ENCODE results near the gene LYPD3. TPM values are rescaled to one million over a fixed set of nuclear protein-coding genes. Genes with fewer than 3 reads are reported as not detected.

Gene LYPD3
- total and polyA plus RNA-seq, 12 donors: 0.14 to 0.75 (median 0.36) TPM; not detected in 2

DNA sequence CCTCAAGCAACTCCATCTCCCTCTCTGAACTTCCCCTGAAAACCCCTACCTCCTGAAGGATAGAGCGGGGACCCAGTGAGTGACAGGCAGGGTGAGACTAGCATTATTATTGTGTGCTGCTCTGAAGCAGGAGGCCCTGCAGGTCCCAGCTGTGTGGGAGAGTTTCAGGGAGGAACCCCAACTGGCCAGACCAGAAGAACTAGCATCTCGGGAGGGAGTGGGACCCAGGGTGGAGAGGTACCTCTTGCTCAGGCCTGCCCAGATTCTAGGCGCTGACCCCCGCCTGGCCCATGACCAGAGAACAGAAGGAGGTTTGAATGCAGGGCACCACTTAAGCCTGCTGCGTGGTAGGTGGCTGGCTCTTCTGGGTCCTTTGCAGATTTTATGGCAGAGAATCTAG lies 5.7 kb upstream of the LYPD3 start:
- Histone ChIP-seq H3K27me3 (peaks cover 0 to 5% (median 0%) of the 10 kb centered on the region in 7 donors), H3K9me3 (no peaks in the 10 kb centered on the region), H3K4me1 (peaks cover 0 to 36% (median 10%) of the 10 kb centered on the region in 9 donors), H3K36me3 (no peaks in the 10 kb centered on the region), H3K4me3 (no peak overlapping the region), H3K27ac (no peak overlapping the region)
- TF ChIP-seq, protein P1, sequence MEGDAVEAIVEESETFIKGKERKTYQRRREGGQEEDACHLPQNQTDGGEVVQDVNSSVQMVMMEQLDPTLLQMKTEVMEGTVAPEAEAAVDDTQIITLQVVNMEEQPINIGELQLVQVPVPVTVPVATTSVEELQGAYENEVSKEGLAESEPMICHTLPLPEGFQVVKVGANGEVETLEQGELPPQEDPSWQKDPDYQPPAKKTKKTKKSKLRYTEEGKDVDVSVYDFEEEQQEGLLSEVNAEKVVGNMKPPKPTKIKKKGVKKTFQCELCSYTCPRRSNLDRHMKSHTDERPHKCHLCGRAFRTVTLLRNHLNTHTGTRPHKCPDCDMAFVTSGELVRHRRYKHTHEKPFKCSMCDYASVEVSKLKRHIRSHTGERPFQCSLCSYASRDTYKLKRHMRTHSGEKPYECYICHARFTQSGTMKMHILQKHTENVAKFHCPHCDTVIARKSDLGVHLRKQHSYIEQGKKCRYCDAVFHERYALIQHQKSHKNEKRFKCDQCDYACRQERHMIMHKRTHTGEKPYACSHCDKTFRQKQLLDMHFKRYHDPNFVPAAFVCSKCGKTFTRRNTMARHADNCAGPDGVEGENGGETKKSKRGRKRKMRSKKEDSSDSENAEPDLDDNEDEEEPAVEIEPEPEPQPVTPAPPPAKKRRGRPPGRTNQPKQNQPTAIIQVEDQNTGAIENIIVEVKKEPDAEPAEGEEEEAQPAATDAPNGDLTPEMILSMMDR (IDR thresholded peaks at IDR 0.05): no peak
- ATAC-seq (no peak), DNase-seq (no peak)
- WGBS, 2 donors: 82 to 93% methylated on average over 5 of the region's 5 CpGs
- intact Hi-C loops (cut with DNase I): no loop called here

DNA sequence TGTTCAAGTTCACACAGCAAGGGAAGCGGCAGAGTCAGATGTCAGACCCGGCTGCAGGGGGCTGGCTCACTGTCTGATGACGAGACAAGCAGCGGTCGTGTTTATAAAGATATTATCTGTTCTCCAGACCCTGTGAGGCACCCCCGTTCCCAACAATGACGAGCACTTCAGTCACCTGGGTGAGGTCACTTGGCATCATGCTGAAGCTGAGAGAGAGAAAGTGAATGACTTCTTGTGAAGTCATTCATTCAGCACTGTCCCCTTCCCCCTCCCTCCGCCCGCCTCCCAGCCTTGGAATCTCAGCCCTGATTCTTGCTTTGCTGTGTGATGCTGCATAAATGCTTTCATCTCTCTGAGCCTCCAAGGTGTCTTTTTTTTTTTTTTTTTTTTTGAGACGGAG lies 4.9 kb upstream of the LYPD3 start:
- ATAC-seq (no peak), DNase-seq (no peak)
- no peak overlapping the region for H3K27ac ChIP-seq
- peaks cover 0 to 13% (median 4%) of the 10 kb centered on the region in 7 donors for H3K27me3 ChIP-seq
- H3K4me1 ChIP-seq: peaks cover 0 to 34% (median 8%) of the 10 kb centered on the region in 9 donors
- TF ChIP-seq, protein P1 (IDR thresholded peaks at IDR 0.05): no peak
- no peaks in the 10 kb centered on the region for H3K9me3 ChIP-seq
- no peak overlapping the region for H3K4me3 ChIP-seq
- WGBS, 2 donors: 62 to 67% methylated on average over 9 to 10 of the region's 10 CpGs
- H3K36me3 ChIP-seq: no peaks in the 10 kb centered on the region
- intact Hi-C loops (cut with DNase I): no loop called here

DNA sequence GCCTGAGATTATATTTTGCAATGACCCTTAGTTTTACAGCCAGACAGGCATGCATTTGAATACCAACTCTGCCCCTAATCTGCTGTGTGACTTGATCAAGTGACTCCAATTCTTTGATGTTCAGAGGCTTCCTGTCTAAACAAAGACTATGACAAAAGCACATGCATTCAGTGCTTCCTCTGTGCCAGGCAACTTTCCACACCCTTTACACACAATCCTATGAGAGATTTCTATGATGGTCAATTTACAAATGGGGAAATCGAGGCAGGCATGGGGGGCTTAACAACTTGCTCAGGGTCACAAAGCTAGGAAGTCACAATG lies 3.7 kb upstream of the LYPD3 start:
- TF ChIP-seq, protein P1 (IDR thresholded peaks at IDR 0.05): no peak
- DNase-seq: no peak
- intact Hi-C loops (cut with DNase I): loop anchor here in 1 of 10 donors (5.0 kb wide), 1 partner anchor 33 kb away; the partner anchor contains the start of gene PHLDB3
- Histone ChIP-seq H3K27ac (peak overlapping the region in 1 of 10 donors; percentile 47), H3K27me3 (peaks cover 0 to 14% (median 6%) of the 10 kb centered on the region in 7 donors), H3K9me3 (no peaks in the 10 kb centered on the region), H3K4me3 (no peak overlapping the region), H3K4me1 (peaks cover 0 to 37% (median 6%) of the 10 kb centered on the region in 9 donors), H3K36me3 (no peaks in the 10 kb centered on the region)
- no peak for ATAC-seq
- 75 to 82% methylated on average over 1 of the region's 1 CpG for WGBS, 2 donors

DNA sequence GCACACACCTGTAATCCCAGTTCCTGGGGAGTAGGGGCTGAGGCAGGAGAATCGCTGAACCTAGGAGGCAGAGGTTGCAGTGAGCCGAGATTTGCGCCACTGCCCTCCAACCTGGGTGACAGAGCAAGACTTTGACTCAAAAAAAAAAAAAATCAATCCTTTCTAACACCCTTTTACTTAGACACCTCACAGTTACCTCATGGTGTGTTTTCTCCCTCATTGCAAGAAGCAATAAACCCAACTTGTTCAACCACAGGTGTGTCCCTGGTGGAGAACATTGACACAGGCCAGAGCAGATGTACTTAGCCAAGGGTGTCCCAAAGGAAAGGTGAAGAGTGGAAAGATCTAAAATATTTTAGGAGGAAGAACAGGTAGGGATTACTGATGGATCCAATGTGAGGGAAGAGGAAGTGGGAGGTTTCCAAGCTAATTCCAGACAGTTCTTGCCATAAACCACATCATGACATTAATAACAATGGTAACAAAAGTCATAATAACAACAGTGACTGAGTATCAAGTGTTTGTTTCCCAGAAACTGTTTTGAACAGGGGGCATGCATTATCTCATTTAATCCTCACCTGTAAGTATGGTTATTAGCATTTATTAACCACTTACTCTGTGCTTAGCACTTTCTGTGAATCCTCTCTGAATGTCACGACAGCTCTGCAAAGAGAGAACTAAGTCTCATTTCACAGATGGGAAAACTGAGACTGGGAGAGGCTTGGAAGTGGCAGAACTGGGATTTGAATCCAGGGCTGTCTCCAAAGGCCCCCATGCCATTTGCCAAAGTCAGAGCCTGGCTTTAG lies 3.1 kb upstream of the LYPD3 start:
- no peaks in the 10 kb centered on the region for H3K36me3 ChIP-seq
- 97% methylated on average over 4 of the region's 4 CpGs for WGBS, 2 donors
- ATAC-seq (no peak), DNase-seq (no peak)
- TF ChIP-seq, protein P1 (IDR thresholded peaks at IDR 0.05): no peak
- no peak overlapping the region for H3K4me3 ChIP-seq
- H3K9me3 ChIP-seq: no peaks in the 10 kb centered on the region
- H3K4me1 ChIP-seq: peaks cover 0 to 41% (median 8%) of the 10 kb centered on the region in 9 donors
- H3K27ac ChIP-seq: peak overlapping the region in 1 of 10 donors; percentile 47
- intact Hi-C loops (cut with DNase I): loop anchor here in 1 of 10 donors (5.0 kb wide), 1 partner anchor 34 kb away; the partner anchor contains the start of gene PHLDB3
- peaks cover 0 to 14% (median 6%) of the 10 kb centered on the region in 7 donors for H3K27me3 ChIP-seq

Measured in heart right ventricle (tissue), 16 donors.